Mesodermal cell (in vitro differentiated cells): ENCODE measurements around the gene ADGRG3.

ENCODE experiments used
- H3K27ac ChIP-seq: 2 replicates; pipeline ENCODE4 v1.7.0; 2013; ENCODE audit warnings: mild to moderate bottlenecking, low read depth, low read length, moderate library complexity; ENCODE audit not compliant: severe bottlenecking
- H3K36me3 ChIP-seq: 2 replicates; pipeline ENCODE4 v1.7.1; 2013; ENCODE audit warnings: mild to moderate bottlenecking, low read length, moderate library complexity; ENCODE audit not compliant: control insufficient read depth, insufficient read depth
- H3K4me1 ChIP-seq: one replicate; pipeline ENCODE4 v1.7.1; 2013; ENCODE audit warnings: mild to moderate bottlenecking, low read length; ENCODE audit not compliant: insufficient read depth, control insufficient read depth, poor library complexity, severe bottlenecking
- H3K4me3 ChIP-seq: 2 replicates; pipeline ENCODE4 v1.7.0; 2013; ENCODE audit warnings: low read length, control low read depth, mild to moderate bottlenecking; ENCODE audit not compliant: insufficient read depth, poor library complexity, severe bottlenecking; ENCODE audit errors: extremely low read depth
- H3K9me3 ChIP-seq: 2 replicates; pipeline ENCODE4 v1.7.1; 2013; ENCODE audit warnings: mild to moderate bottlenecking, low read length, moderate library complexity; ENCODE audit not compliant: control insufficient read depth
- WGBS, 2 experiments: methylation state at CpG; one replicate each; pipeline ENCODE4 v1.1.5; 2013; ENCODE audit warnings: missing lambda C conversion rate in 2 of 2; ENCODE audit not compliant: insufficient coverage in 2 of 2; 5-methylcytosine and 5-hydroxymethylcytosine counted together

The ADGRG3 gene

DNA sequence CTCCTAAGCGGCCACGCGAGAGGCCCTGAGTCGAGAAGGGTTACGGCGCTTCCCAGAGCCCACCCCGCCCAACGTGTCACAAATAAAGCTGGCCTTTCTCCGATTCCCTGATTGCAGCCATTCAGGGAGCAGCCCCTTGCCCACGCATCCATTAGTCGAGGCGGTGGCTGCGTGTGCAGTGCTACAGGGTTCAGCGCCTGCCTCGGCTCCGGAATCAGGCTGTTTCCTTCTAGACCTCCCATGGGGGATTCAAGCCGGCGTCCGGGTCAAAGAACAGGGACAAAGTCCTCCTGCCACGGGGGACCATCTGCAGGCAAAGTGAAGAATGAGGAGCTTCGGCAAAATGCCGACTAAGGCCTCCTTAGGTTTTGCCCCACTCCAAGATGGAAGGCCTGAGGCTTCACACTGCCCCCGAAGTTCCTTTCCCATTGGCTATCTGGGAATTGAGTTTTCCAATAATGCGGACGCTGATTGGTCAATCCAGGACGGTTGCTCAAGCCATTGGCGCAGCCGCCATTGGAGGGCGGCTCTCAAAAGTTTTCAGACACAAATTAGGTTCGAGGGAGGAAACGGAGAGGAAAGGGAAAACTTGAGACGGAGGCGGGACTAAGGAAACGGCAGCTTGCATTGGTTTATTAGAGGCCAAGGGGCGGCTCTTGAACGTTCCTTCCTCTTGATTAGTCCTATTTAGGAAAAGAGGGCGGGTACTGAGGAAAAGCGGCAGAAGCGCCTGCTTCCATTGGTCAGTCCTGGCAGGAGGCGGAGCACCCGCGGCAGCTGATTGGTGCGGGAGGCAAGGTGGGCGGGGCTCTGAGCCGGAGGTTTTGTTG lies 67.0 kb downstream of the ADGRG3 start:
- Histone ChIP-seq H3K4me3 (peak overlapping the region; percentile 81), H3K27ac (peak overlapping the region; percentile 93), H3K9me3 (peaks cover 6% of the 10 kb centered on the region), H3K36me3 (peaks cover 13% of the 10 kb centered on the region), H3K4me1 (peaks cover 11% of the 10 kb centered on the region)
- 2% methylated on average over 38 to 39 of the region's 45 CpGs for WGBS, 2 experiments

DNA sequence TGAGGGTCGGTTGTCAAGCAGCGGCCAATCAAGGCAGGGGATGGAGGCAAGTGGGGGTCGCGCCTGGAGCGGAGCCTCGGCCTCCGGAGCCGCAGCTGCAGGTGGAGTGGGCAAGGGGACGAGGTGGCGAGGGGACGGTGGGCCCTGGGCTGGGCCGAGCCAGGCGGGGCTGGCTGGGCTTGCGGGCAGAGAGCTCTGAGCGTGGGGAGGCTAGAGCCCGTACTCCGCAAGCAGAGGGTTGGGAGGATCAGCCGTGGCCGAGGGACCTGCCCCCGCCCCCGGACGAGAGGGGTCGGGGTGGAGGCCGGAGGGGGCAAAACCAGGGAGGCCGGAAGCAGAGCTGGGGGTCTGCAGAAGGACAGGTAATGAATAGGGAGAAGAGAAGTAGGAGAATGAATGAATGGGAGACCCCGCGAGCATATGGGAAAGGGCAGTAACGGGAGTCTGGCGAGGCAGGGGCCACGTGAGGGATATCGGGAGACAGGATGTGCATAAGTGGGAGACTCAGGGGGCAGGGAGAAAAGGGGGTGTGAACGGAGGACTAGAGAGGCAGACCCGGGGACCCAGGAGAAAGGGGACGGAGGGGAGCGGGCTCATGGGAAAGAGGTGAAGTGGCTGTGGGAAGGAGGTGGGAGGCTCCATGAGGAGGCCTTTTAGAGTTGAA lies 67.8 kb downstream of the ADGRG3 start, which contains the start of gene KATNB1:
Gene KATNB1, plus strand, starts transcription at position 16 of the 664 bp plus-strand sequence. CDS start 1,474 bp downstream, outside the sequence.
- peak within 1 kb of the TSS; percentile 81 for H3K4me3 ChIP-seq
- H3K27ac ChIP-seq, result peak within 1 kb of the TSS; percentile 93
- H3K9me3 ChIP-seq, result peaks cover 6% of the 10 kb centered on the region
- H3K4me1 ChIP-seq, result peaks cover 10% of the 10 kb centered on the region
- 2 to 3% methylated on average over 35 of the region's 35 CpGs for WGBS, 2 experiments
- H3K36me3 ChIP-seq, result peaks cover 15% of the 10 kb centered on the region

DNA sequence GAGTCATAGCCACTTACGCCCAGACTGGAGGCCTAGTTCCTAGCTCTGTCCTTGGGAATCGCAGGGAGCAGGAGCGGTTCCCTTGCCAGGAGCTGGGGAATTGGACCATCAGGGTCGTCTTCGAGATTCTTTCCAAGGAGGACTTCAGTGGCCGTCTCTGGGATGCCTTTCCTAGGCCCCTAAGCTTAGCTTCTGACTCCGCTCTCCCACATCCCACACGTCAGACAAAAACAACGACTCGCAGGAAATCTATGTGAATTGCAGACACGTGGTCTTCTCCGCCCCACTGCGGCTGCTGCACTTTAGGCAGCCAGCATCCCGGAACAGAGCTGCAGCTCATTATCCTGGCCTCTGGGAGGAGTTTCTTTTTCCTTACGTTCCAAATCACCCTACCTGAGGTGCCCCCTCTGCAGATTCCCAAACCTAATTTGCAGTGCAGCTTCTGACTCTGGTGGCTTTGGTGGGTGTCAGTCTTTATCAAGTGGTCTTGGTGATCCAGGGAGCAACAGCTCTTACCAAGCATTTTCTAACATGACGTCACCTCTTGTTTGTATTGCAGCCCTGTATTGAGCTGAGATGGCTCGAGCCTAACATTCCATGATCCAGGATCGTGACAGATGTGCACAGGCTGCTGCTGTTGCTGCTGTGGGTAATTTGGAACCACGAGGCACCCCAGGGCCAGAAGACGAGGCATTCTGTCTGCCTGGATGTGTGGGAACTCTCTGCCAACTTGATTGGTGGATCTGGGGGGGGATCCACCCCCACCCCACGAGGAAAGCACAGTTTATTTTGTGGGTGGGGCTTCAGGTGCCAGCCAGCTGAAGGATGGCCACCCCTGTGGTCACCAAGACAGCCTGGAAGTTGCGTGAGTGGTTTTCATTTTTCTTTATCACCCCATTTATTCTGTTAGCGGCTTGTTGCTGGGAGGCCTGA lies 68.6 kb downstream of the ADGRG3 start:
- Histone ChIP-seq H3K36me3 (peaks cover 17% of the 10 kb centered on the region), H3K27ac (peak overlapping the region; percentile 93), H3K4me3 (peak overlapping the region; percentile 81), H3K4me1 (peaks cover 7% of the 10 kb centered on the region), H3K9me3 (peaks cover 6% of the 10 kb centered on the region)
- 23 to 28% methylated on average over 16 to 19 of the region's 23 CpGs for WGBS, 2 experiments

DNA sequence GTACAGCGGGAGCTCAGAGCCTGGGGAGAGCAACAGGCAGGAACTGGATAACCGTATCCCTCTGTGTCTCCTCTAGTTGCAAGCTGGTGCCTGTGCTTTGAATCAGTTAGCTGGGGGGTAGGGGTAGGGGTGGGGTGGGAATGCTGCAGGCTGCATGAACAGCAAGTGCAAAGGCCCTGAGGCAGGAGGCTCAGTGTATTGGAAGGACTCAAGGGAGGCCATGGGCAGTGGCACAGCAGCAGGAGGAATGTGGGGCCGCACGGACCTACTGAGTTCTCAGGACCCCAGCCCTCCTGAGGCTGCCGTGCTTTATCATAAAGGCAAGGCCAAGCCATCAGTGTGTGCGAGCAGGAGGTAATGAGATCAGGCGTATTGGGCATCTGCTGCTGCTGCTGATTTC lies 70.7 kb downstream of the ADGRG3 start:
- WGBS, 2 experiments, result 94 to 95% methylated on average over 6 to 7 of the region's 7 CpGs
- H3K4me1 ChIP-seq, result peaks cover 7% of the 10 kb centered on the region
- peaks cover 25% of the 10 kb centered on the region for H3K36me3 ChIP-seq
- no peak overlapping the region for H3K4me3 ChIP-seq
- no peaks in the 10 kb centered on the region for H3K9me3 ChIP-seq
- H3K27ac ChIP-seq, result no peak overlapping the region
